Breast epithelium (tissue), 3 donors: ENCODE results near the gene NFE2L1.

ENCODE experiments used
- POLR2A ChIP-seq: fragments of 450-650 bp; IDR thresholded peaks from one replicate; pipeline ENCODE4 v1.6.1; 2016; ENCODE audit warnings: antibody characterized with exemption, mild to moderate bottlenecking, moderate library complexity
- TF ChIP-seq, protein P1 (sequence below), 3 donors: fragments of 450-650 bp; IDR thresholded peaks; one replicate each; pipeline ENCODE4 v1.5.1; 2016 to 2017; ENCODE audit warnings: antibody characterized with exemption in 3 of 3, mild to moderate bottlenecking in 3 of 3, moderate library complexity in 3 of 3

- no peak for TF ChIP-seq POLR2A
- TF ChIP-seq, protein P1, sequence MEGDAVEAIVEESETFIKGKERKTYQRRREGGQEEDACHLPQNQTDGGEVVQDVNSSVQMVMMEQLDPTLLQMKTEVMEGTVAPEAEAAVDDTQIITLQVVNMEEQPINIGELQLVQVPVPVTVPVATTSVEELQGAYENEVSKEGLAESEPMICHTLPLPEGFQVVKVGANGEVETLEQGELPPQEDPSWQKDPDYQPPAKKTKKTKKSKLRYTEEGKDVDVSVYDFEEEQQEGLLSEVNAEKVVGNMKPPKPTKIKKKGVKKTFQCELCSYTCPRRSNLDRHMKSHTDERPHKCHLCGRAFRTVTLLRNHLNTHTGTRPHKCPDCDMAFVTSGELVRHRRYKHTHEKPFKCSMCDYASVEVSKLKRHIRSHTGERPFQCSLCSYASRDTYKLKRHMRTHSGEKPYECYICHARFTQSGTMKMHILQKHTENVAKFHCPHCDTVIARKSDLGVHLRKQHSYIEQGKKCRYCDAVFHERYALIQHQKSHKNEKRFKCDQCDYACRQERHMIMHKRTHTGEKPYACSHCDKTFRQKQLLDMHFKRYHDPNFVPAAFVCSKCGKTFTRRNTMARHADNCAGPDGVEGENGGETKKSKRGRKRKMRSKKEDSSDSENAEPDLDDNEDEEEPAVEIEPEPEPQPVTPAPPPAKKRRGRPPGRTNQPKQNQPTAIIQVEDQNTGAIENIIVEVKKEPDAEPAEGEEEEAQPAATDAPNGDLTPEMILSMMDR (IDR thresholded peaks at IDR 0.05): no peak
These were observed 36.8 kb downstream of the NFE2L1 start for GRCh38 chr17:48084932-48085331.
